Panc1 (cell line): ENCODE results near the gene TUBGCP3. TPM values are rescaled to one million over a fixed set of nuclear protein-coding genes. Genes with fewer than 3 reads are reported as not detected.

Experiments
- ATAC-seq: fragments of 200-7000 bp; cut with Tn5 transposase; 2 replicates; pipeline ENCODE4 v1.9.1; 2020; ENCODE audit warnings: mild to moderate bottlenecking, moderate library complexity
- BruUV-seq: library from RNA; stranded (reverse); fragments of 400-500 nt; replicated peaks from 2 replicates; lab custom pipeline; 2021; lab: Mats Ljungman, UMichigan
- CTCF ChIA-PET: fragments of 300-600 bp; sonication (Branson Sonifier 250); formaldehyde crosslinking; loops from one replicate; lab custom pipeline; 2022; ENCODE audit warnings: antibody characterized with exemption; lab: Charles Lee
- POLR2A ChIA-PET: fragments of 300-600 bp; sonication (Branson Sonifier 250); formaldehyde crosslinking; loops from one replicate; lab custom pipeline; 2022; ENCODE audit warnings: antibody characterized with exemption; lab: Charles Lee
- DNase-seq: peaks from one replicate; pipeline ENCODE4 v3.0.0-alpha.2; 2010; ENCODE audit warnings: low read depth, low spot score
- H3K27ac ChIP-seq: 2 replicates; pipeline ENCODE4 v1.5.1; 2011; ENCODE audit warnings: mild to moderate bottlenecking, low read length, inconsistent platforms
- H3K27me3 ChIP-seq: fragments of 200-500 bp; sonication (Bioruptor generic); 2 replicates; pipeline ENCODE4 v1.6.0; 2014; ENCODE audit warnings: low read length, inconsistent platforms; ENCODE audit not compliant: control insufficient read depth, insufficient read depth
- H3K36me3 ChIP-seq: fragments of 200-500 bp; sonication (Bioruptor generic); 2 replicates; pipeline ENCODE4 v1.5.1; 2014; ENCODE audit warnings: inconsistent platforms, mild to moderate bottlenecking, low read length, moderate library complexity; ENCODE audit not compliant: control insufficient read depth, insufficient read depth
- H3K4me1 ChIP-seq: 2 replicates; pipeline ENCODE4 v1.5.1; 2011; ENCODE audit warnings: inconsistent platforms, mild to moderate bottlenecking, low read length, moderate library complexity; ENCODE audit not compliant: control insufficient read depth, insufficient read depth
- H3K4me3 ChIP-seq, 2 experiments: 2 replicates each; pipeline ENCODE4 v1.5.1; 2011 to 2012; ENCODE audit warnings: low read depth in 2 of 2, low read length in 2 of 2, mild to moderate bottlenecking in 2 of 2, inconsistent platforms in 1 of 2, moderate library complexity in 1 of 2
- H3K9me3 ChIP-seq: fragments of 200-500 bp; sonication (Bioruptor generic); 2 replicates; pipeline ENCODE4 v1.5.1; 2014; ENCODE audit warnings: low read depth, mild to moderate bottlenecking, inconsistent platforms, low read length, moderate library complexity; ENCODE audit not compliant: control insufficient read depth, insufficient read depth
- POLR2AphosphoS5 ChIP-seq: IDR thresholded peaks from 2 replicates; pipeline ENCODE4 v1.6.1; 2012; ENCODE audit warnings: mild to moderate bottlenecking, low read depth, low read length, moderate library complexity
- SIN3A ChIP-seq: IDR thresholded peaks from 2 replicates; pipeline ENCODE4 v1.6.1; 2012; ENCODE audit warnings: low read depth, mild to moderate bottlenecking, low read length, moderate library complexity, borderline replicate concordance; ENCODE audit not compliant: insufficient read depth
- TCF7L2 ChIP-seq: IDR thresholded peaks from 2 replicates; pipeline ENCODE4 v1.6.1; 2011; ENCODE audit warnings: mild to moderate bottlenecking, low read depth, low read length, inconsistent platforms
- in situ Hi-C: cut with HindIII; loops from 2 replicates; pipeline ENCODE4 v1.10.0; 2016; ENCODE audit warnings: low sequenced_read_pairs, low pct_unique_long_range_greater_than_20kb
- intact Hi-C: fragments of 100-400 bp; cut with micrococcal nuclease; formaldehyde crosslinking; loops from one replicate; pipeline ENCODE4 v1.10.0; 2022; ENCODE audit not compliant: unreplicated experiment
- total RNA-seq: library from RNA; stranded (reverse); gene quantifications from one replicate; pipeline ENCODE4 v1.2.1, GENCODE V29; 2021; ENCODE audit not compliant: unreplicated experiment
- TF ChIP-seq, protein P1 (sequence below), 2 experiments: IDR thresholded peaks; 2 replicates each; pipeline ENCODE4 v1.6.1; 2011 to 2012; ENCODE audit warnings: low read depth in 2 of 2, control low read depth in 1 of 2, low read length in 1 of 2, mild to moderate bottlenecking in 1 of 2, moderate library complexity in 1 of 2; ENCODE audit not compliant: insufficient read depth in 1 of 2
- TF ChIP-seq, protein P2 (sequence below): fragments of 450-650 bp; IDR thresholded peaks from 2 replicates; pipeline ENCODE4 v1.5.1; 2017; ENCODE audit warnings: mild to moderate bottlenecking

TUBGCP3 gene
- total RNA-seq, 1 experiment from 2014 or later: 28.4 TPM

DNA sequence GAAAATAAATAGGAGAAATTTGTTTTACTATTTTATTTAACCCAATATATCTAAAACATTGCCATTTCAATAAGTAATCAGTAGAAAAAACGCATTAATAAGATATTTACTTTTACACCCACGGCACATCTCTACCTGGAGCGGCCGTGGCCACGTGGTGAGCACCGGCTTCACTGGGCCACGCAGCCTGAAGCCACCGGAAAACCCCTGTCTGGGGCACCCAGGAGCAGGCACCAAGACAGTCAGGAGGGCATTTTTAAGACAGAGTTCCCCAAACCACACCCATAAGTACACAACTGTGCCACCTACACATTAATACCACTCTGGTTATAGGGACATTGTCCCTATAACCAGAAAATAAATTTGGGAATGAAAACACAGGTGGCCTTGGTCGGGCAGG is 130.9 kb downstream of the TUBGCP3 start:
- no peak overlapping the region for H3K4me3 ChIP-seq
- POLR2A ChIA-PET: no interaction called here
- DNase-seq (no peak), ATAC-seq (no peak)
- in situ Hi-C loops: no loop called here
- no peaks in the 10 kb centered on the region; the same call in 1 of the 2 replicates for H3K27me3 ChIP-seq
- intact Hi-C loops: no loop called here
- no peaks in the 10 kb centered on the region for H3K9me3 ChIP-seq
- TF ChIP-seq, protein P1, sequence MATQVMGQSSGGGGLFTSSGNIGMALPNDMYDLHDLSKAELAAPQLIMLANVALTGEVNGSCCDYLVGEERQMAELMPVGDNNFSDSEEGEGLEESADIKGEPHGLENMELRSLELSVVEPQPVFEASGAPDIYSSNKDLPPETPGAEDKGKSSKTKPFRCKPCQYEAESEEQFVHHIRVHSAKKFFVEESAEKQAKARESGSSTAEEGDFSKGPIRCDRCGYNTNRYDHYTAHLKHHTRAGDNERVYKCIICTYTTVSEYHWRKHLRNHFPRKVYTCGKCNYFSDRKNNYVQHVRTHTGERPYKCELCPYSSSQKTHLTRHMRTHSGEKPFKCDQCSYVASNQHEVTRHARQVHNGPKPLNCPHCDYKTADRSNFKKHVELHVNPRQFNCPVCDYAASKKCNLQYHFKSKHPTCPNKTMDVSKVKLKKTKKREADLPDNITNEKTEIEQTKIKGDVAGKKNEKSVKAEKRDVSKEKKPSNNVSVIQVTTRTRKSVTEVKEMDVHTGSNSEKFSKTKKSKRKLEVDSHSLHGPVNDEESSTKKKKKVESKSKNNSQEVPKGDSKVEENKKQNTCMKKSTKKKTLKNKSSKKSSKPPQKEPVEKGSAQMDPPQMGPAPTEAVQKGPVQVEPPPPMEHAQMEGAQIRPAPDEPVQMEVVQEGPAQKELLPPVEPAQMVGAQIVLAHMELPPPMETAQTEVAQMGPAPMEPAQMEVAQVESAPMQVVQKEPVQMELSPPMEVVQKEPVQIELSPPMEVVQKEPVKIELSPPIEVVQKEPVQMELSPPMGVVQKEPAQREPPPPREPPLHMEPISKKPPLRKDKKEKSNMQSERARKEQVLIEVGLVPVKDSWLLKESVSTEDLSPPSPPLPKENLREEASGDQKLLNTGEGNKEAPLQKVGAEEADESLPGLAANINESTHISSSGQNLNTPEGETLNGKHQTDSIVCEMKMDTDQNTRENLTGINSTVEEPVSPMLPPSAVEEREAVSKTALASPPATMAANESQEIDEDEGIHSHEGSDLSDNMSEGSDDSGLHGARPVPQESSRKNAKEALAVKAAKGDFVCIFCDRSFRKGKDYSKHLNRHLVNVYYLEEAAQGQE (IDR thresholded peaks at IDR 0.05; ENCODE audit: insufficient read depth in 1 of 2, low read depth in 2 of 2, low read length in 1 of 2): no peak
- TF ChIP-seq SIN3A (no peak), TCF7L2 (no peak), POLR2AphosphoS5 (no peak)
- TF ChIP-seq, protein P2, sequence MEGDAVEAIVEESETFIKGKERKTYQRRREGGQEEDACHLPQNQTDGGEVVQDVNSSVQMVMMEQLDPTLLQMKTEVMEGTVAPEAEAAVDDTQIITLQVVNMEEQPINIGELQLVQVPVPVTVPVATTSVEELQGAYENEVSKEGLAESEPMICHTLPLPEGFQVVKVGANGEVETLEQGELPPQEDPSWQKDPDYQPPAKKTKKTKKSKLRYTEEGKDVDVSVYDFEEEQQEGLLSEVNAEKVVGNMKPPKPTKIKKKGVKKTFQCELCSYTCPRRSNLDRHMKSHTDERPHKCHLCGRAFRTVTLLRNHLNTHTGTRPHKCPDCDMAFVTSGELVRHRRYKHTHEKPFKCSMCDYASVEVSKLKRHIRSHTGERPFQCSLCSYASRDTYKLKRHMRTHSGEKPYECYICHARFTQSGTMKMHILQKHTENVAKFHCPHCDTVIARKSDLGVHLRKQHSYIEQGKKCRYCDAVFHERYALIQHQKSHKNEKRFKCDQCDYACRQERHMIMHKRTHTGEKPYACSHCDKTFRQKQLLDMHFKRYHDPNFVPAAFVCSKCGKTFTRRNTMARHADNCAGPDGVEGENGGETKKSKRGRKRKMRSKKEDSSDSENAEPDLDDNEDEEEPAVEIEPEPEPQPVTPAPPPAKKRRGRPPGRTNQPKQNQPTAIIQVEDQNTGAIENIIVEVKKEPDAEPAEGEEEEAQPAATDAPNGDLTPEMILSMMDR: no peak
- BruUV-seq: no TSS peak
- no peaks in the 10 kb centered on the region for H3K36me3 ChIP-seq
- no peaks in the 10 kb centered on the region for H3K4me1 ChIP-seq
- no peak overlapping the region for H3K27ac ChIP-seq
- CTCF ChIA-PET: no interaction called here

DNA sequence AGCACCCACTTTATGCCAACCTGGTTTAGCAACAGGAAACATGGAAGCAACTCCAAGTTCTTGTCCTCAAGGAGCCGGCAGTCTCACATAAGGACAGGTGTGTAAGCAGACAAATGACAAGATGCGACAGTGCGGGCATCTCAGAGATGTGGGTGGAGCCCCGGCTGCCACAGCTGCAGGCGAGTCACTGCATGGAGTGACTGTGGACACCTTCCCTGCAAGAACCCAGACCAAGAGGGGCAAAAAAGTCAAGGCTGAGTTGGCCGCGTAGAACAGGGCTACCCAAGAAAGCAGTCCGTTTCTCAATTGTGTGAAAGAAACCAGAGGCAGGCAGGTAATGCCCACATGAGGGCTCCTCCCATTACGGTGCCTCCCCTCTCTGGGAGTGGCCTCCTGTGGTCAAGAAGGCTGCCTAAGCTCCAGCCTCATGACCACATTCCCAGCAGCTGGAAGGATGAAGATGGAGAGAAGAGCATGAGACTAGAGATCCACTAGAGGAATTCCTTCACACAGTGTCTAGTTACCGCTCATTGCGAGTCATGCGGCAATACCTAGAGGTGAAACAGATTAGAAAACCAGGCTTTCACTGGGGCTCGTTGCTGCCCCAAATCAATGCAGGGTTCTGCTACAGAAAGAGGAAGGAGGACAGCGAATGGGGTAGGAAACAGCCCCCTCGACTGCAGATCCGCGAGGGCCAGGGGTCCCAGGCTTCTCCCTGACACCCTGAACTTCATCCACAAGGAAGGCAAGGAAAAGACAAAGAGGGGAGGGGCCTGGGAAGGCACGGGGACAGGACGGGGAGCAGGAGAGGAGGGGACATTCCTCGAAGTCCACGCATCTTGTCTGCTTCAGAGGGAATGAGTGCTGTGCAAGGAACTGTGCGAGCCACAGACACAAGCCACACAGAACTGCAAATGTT is 131.6 kb downstream of the TUBGCP3 start:
- H3K4me3 ChIP-seq: no peak overlapping the region
- DNase-seq (no peak), ATAC-seq (no peak)
- no TSS peak for BruUV-seq
- in situ Hi-C loops (no loop called here), intact Hi-C loops (no loop called here)
- ChIA-PET CTCF (no interaction called here), POLR2A (no interaction called here)
- no peaks in the 10 kb centered on the region for H3K36me3 ChIP-seq
- H3K4me1 ChIP-seq: no peaks in the 10 kb centered on the region
- H3K27me3 ChIP-seq: no peaks in the 10 kb centered on the region; the same call in 1 of the 2 replicates
- TF ChIP-seq, protein P1 (IDR thresholded peaks at IDR 0.05; ENCODE audit: insufficient read depth in 1 of 2, low read depth in 2 of 2, low read length in 1 of 2): no peak
- TF ChIP-seq TCF7L2 (no peak), POLR2AphosphoS5 (no peak), SIN3A (no peak)
- TF ChIP-seq, protein P2: no peak
- H3K27ac ChIP-seq: no peak overlapping the region
- no peaks in the 10 kb centered on the region for H3K9me3 ChIP-seq
